WTC11 (cell line): ENCODE data around the gene SNAPC1. TPM values are rescaled to one million over a fixed set of nuclear protein-coding genes. Genes with fewer than 3 reads are reported as not detected.

Experiments
- ATAC-seq: fragments of 200-7000 bp; cut with Tn5 transposase; 2 replicates; pipeline ENCODE4 v1.10.0; 2021; ENCODE audit warnings: mild to moderate bottlenecking, moderate library complexity
- CTCF ChIA-PET: fragments of 300-600 bp; sonication (Branson Sonifier 250); formaldehyde crosslinking; loops from one replicate; lab custom pipeline; 2021; ENCODE audit warnings: antibody characterized with exemption; lab: Charles Lee
- POLR2A ChIA-PET: fragments of 350-600 bp; sonication (Branson Sonifier 250); formaldehyde crosslinking; loops from one replicate; lab custom pipeline; 2021; ENCODE audit warnings: antibody characterized with exemption; lab: Charles Lee
- DNase-seq: peaks from one replicate; pipeline ENCODE4 v3.0.0; 2021; ENCODE audit warnings: low spot score
- H3K27ac Mint-ChIP-seq: 2 replicates; pipeline ENCODE4 v1.8.0; 2021; ENCODE audit warnings: mixed read lengths
- H3K27me3 Mint-ChIP-seq: 2 replicates; pipeline ENCODE4 v1.8.0; 2021; ENCODE audit warnings: low read depth, mild to moderate bottlenecking, moderate library complexity, mixed read lengths
- H3K36me3 Mint-ChIP-seq: 2 replicates; pipeline ENCODE4 v1.8.0; 2021; ENCODE audit warnings: mixed read lengths
- H3K4me1 Mint-ChIP-seq: 2 replicates; pipeline ENCODE4 v1.8.0; 2022; ENCODE audit warnings: mixed read lengths
- H3K4me3 Mint-ChIP-seq: 2 replicates; pipeline ENCODE4 v1.8.0; 2021; ENCODE audit warnings: mild to moderate bottlenecking, moderate library complexity, mixed read lengths
- H3K9me3 Mint-ChIP-seq: 2 replicates; pipeline ENCODE4 v1.8.0; 2021; ENCODE audit warnings: mixed read lengths
- CBFB ChIP-seq: sonication (generic); formaldehyde crosslinking; IDR thresholded peaks from 2 replicates; pipeline ENCODE4 v1.8.1; 2022; ENCODE audit warnings: mild to moderate bottlenecking, low read depth, missing genetic modification reagents
- CDX4 ChIP-seq: fragments of 250-450 bp; sonication (Bioruptor Pico); IDR thresholded peaks from 2 replicates; pipeline ENCODE4 v1.9.0; 2021; ENCODE audit warnings: moderate library complexity, mild to moderate bottlenecking, inconsistent platforms, borderline replicate concordance
- CREM ChIP-seq: sonication (generic); formaldehyde crosslinking; IDR thresholded peaks from 2 replicates; pipeline ENCODE4 v1.8.1; 2022; ENCODE audit warnings: mild to moderate bottlenecking, missing genetic modification reagents, moderate library complexity
- E2F4 ChIP-seq: sonication (generic); formaldehyde crosslinking; IDR thresholded peaks from 2 replicates; pipeline ENCODE4 v1.8.1; 2022; ENCODE audit warnings: low read depth, mild to moderate bottlenecking, moderate library complexity, missing genetic modification reagents, borderline replicate concordance
- FOXK1 ChIP-seq: sonication (generic); formaldehyde crosslinking; IDR thresholded peaks from 2 replicates; pipeline ENCODE4 v1.8.0; 2022; ENCODE audit warnings: mild to moderate bottlenecking, moderate library complexity, missing genetic modification reagents
- FOXP1 ChIP-seq: sonication (generic); formaldehyde crosslinking; IDR thresholded peaks from 2 replicates; pipeline ENCODE4 v1.8.0; 2022; ENCODE audit warnings: missing genetic modification reagents, mild to moderate bottlenecking, moderate library complexity, borderline replicate concordance
- GTF2I ChIP-seq: fragments of 250-450 bp; sonication (Bioruptor Pico); conservative IDR thresholded peaks from 2 replicates; pipeline ENCODE4 v1.4.0; 2021; ENCODE audit warnings: mild to moderate bottlenecking
- JAZF1 ChIP-seq: fragments of 250-450 bp; sonication (Bioruptor Pico); IDR thresholded peaks from 2 replicates; pipeline ENCODE4 v1.9.0; 2021; ENCODE audit warnings: moderate library complexity, mild to moderate bottlenecking, inconsistent platforms
- NFATC4 ChIP-seq: fragments of 250-450 bp; sonication (Bioruptor Pico); IDR thresholded peaks from 2 replicates; pipeline ENCODE4 v1.9.0; 2021; ENCODE audit warnings: mild to moderate bottlenecking
- NFE2L1 ChIP-seq: sonication (generic); formaldehyde crosslinking; IDR thresholded peaks from 2 replicates; pipeline ENCODE4 v1.8.1; 2023; ENCODE audit warnings: missing genetic modification reagents
- NR1H2 ChIP-seq: sonication (generic); formaldehyde crosslinking; IDR thresholded peaks from 2 replicates; pipeline ENCODE4 v1.9.0; 2021; ENCODE audit warnings: mild to moderate bottlenecking, moderate library complexity, missing genetic modification reagents
- OVOL2 ChIP-seq: fragments of 250-450 bp; sonication (Bioruptor Pico); IDR thresholded peaks from 2 replicates; pipeline ENCODE4 v1.9.0; 2021; ENCODE audit warnings: mild to moderate bottlenecking, borderline replicate concordance
- SMAD4 ChIP-seq: sonication (generic); formaldehyde crosslinking; IDR thresholded peaks from 2 replicates; pipeline ENCODE4 v1.8.0; 2022; ENCODE audit warnings: mild to moderate bottlenecking, missing genetic modification reagents
- SP1 ChIP-seq: sonication (generic); formaldehyde crosslinking; conservative IDR thresholded peaks from 2 replicates; pipeline ENCODE4 v1.8.1; 2022; ENCODE audit warnings: missing genetic modification reagents
- ZNF121 ChIP-seq: sonication (generic); formaldehyde crosslinking; IDR thresholded peaks from 2 replicates; pipeline ENCODE4 v1.8.0; 2023; ENCODE audit warnings: missing genetic modification reagents
- ZNF317 ChIP-seq: sonication (generic); formaldehyde crosslinking; IDR thresholded peaks from 2 replicates; pipeline ENCODE4 v1.8.1; 2023; ENCODE audit warnings: low read depth, mild to moderate bottlenecking, moderate library complexity, missing genetic modification reagents, borderline replicate concordance
- total RNA-seq: library from RNA; stranded (reverse); gene quantifications from 3 replicates; pipeline ENCODE4 v1.2.3, GENCODE V29; 2021
- TF ChIP-seq, protein P1 (sequence below): sonication (generic); formaldehyde crosslinking; IDR thresholded peaks from 2 replicates; pipeline ENCODE4 v1.8.1; 2023; ENCODE audit warnings: mild to moderate bottlenecking, missing genetic modification reagents, moderate library complexity
- TF ChIP-seq, protein P2 (sequence below): fragments of 200-600 bp; IDR thresholded peaks from 2 replicates; pipeline ENCODE4 v1.8.0; 2022; ENCODE audit warnings: antibody characterized with exemption

Gene SNAPC1
- total RNA-seq, 1 experiment from 2014 or later: 9.5 TPM

DNA sequence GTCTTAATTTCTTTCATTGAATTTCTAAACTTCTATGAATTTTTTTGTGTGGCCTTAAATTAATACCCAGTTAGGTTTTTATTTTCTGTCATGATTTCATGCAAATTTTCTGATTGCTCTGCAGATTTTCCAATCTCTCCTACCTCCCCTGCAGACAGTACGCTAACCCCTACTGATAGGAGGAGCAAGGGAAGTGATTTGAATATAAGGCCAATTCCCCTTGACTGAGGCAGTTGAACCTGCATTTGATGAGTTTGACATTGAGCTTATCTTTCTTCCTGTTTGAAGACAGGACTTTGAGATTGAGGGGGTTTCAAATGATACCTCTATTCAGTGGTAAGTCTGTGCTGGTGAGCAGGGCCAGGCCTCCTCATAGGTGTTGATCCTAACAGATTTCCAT is 74.6 kb downstream of the SNAPC1 start:
- ChIA-PET CTCF (interaction anchor here (1.0 to 2.3 kb wide), 17 partner anchors 40 to 385 kb away, joined by 3 to 20 read pairs (median 6); partner anchors contain the start of gene SNAPC1), POLR2A (no interaction called here)
- Mint-ChIP-seq H3K9me3 (no peaks in the 10 kb centered on the region), H3K4me3 (no peak overlapping the region), H3K27me3 (no peaks in the 10 kb centered on the region), H3K4me1 (peaks cover 17% of the 10 kb centered on the region), H3K27ac (no peak overlapping the region), H3K36me3 (no peaks in the 10 kb centered on the region)
- peak; percentile 13; the same call in 1 of the 2 replicates for ATAC-seq
- no peak for TF ChIP-seq CBFB (CRISPR knock-in tag)
- no peak for TF ChIP-seq NFE2L1 (CRISPR knock-in tag)
- TF ChIP-seq, protein P1, sequence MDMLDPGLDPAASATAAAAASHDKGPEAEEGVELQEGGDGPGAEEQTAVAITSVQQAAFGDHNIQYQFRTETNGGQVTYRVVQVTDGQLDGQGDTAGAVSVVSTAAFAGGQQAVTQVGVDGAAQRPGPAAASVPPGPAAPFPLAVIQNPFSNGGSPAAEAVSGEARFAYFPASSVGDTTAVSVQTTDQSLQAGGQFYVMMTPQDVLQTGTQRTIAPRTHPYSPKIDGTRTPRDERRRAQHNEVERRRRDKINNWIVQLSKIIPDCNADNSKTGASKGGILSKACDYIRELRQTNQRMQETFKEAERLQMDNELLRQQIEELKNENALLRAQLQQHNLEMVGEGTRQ (CRISPR knock-in tag): no peak
- no peak for TF ChIP-seq OVOL2 (CRISPR knock-in tag)
- TF ChIP-seq SP1 (CRISPR knock-in tag): no peak
- TF ChIP-seq ZNF121 (CRISPR knock-in tag): no peak
- no peak for DNase-seq

DNA sequence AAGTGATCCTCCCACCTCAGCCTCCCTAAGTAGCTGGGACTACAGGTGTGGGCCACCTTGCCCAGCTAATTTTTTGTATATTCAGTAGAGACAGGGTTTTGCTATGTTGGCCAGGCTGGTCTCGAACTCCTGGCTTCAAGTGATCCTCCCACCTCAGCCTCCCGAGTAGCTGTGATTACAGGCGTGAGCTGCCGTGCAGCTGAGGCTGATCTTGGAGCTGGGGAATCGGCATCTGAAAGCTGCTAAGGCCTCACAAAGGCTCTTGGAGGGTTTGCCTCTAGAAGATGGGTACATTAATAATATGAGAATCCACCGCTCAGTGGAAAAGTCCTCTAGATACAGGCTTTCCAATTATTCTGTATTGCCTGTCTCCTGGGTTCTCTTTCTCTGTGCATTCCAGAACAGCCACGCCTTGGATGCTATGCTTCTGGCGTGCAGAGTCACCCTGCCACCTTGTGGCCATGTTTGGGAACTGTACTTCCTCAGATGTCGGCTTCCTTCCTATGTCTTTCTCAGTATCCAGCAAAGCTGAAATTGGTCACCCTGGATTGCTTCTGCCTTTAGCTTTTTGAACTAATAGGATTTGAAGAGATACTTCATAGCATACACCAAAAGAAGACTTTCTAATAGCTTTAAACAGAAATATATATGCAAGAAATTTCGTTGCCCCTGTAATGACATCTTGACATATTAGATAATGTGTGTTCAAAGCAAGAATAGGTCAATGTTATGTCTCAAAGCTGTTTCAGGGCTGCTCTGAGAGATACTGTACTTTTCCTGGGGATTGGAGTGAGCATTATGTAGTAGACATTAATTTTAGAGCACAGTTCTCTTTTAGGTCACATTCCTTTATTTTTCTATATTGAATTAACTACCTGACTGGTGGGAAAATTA is 75.4 kb downstream of the SNAPC1 start:
- H3K27me3 Mint-ChIP-seq: no peaks in the 10 kb centered on the region
- TF ChIP-seq ZNF121 (CRISPR knock-in tag) (0 out of 2 replicates have a peak, but pooled peaks have one; percentile 35), E2F4 (no peak), NFATC4 (CRISPR knock-in tag) (no peak)
- TF ChIP-seq, protein P2, sequence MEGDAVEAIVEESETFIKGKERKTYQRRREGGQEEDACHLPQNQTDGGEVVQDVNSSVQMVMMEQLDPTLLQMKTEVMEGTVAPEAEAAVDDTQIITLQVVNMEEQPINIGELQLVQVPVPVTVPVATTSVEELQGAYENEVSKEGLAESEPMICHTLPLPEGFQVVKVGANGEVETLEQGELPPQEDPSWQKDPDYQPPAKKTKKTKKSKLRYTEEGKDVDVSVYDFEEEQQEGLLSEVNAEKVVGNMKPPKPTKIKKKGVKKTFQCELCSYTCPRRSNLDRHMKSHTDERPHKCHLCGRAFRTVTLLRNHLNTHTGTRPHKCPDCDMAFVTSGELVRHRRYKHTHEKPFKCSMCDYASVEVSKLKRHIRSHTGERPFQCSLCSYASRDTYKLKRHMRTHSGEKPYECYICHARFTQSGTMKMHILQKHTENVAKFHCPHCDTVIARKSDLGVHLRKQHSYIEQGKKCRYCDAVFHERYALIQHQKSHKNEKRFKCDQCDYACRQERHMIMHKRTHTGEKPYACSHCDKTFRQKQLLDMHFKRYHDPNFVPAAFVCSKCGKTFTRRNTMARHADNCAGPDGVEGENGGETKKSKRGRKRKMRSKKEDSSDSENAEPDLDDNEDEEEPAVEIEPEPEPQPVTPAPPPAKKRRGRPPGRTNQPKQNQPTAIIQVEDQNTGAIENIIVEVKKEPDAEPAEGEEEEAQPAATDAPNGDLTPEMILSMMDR: peak; percentile 81
- H3K27ac Mint-ChIP-seq: no peak overlapping the region
- DNase-seq: peak; percentile 78
- peak; percentile 92 for ATAC-seq
- no peak overlapping the region for H3K4me3 Mint-ChIP-seq
- no peaks in the 10 kb centered on the region for H3K36me3 Mint-ChIP-seq
- CTCF ChIA-PET: interaction anchor here (0.6 to 2.3 kb wide), 39 partner anchors 11 to 541 kb away, joined by 3 to 20 read pairs (median 4); partner anchors contain the start of genes HIF1A, SNAPC1 and SYT16
- POLR2A ChIA-PET: no interaction called here
- peaks cover 4% of the 10 kb centered on the region for H3K9me3 Mint-ChIP-seq
- H3K4me1 Mint-ChIP-seq: peaks cover 17% of the 10 kb centered on the region

- no peaks in the 10 kb centered on the region for H3K27me3 Mint-ChIP-seq
- no peak overlapping the region for H3K4me3 Mint-ChIP-seq
- no peak overlapping the region for H3K27ac Mint-ChIP-seq
- ChIA-PET CTCF (interaction anchor here (1.2 kb wide), 2 partner anchors 166 to 287 kb away, joined by 3 to 5 read pairs; no protein-coding TSS in a partner anchor), POLR2A (no interaction called here)
- H3K36me3 Mint-ChIP-seq: no peaks in the 10 kb centered on the region
- no peak for DNase-seq
- peaks cover 4% of the 10 kb centered on the region for H3K9me3 Mint-ChIP-seq
- peaks cover 17% of the 10 kb centered on the region for H3K4me1 Mint-ChIP-seq
- TF ChIP-seq NR1H2 (CRISPR knock-in tag) (no peak), CDX4 (no peak), JAZF1 (CRISPR knock-in tag) (no peak), SMAD4 (no peak), CREM (CRISPR knock-in tag) (no peak), FOXP1 (CRISPR knock-in tag) (no peak), NFE2L1 (CRISPR knock-in tag) (no peak), ZNF317 (CRISPR knock-in tag) (no peak), GTF2I (CRISPR knock-in tag) (no peak), FOXK1 (CRISPR knock-in tag) (no peak)
- ATAC-seq: no peak
Measured at GRCh38 chr14:61838661-61839245, 76.5 kb downstream of the SNAPC1 start.
